Lung (tissue), 12 donors: ENCODE results near the gene ZNF23. TPM values are rescaled to one million over a fixed set of nuclear protein-coding genes. Genes with fewer than 3 reads are reported as not detected.

Experiments used
- ATAC-seq: fragments of 200-7000 bp; cut with Tn5 transposase; one replicate; pipeline ENCODE4 v1.9.1; 2020; ENCODE audit warnings: moderate number of reproducible peaks; ENCODE audit not compliant: insufficient read depth, low FRiP score
- DNase-seq, 3 donors: peaks; one replicate each; pipeline ENCODE4 v3.0.0-alpha.2; 2013 to 2017
- H3K27ac ChIP-seq, 2 donors: one replicate each; pipeline ENCODE4 v1.5.1; 2013; ENCODE audit warnings: mild to moderate bottlenecking in 2 of 2, moderate library complexity in 2 of 2, control low read depth in 1 of 2, inconsistent platforms in 1 of 2, low read depth in 1 of 2, low read length in 1 of 2
- H3K27me3 ChIP-seq, 3 donors: one replicate each; pipeline ENCODE4 v1.5.1; 2013; ENCODE audit warnings: low read length in 2 of 3; ENCODE audit not compliant: control insufficient read depth in 3 of 3, insufficient read depth in 3 of 3
- H3K36me3 ChIP-seq, 4 donors: one replicate each; pipeline ENCODE4 v1.5.1; 2013; ENCODE audit warnings: low read length in 4 of 4, mild to moderate bottlenecking in 1 of 4, moderate library complexity in 1 of 4; ENCODE audit not compliant: control insufficient read depth in 4 of 4, insufficient read depth in 4 of 4
- H3K4me1 ChIP-seq, 5 donors: one replicate each; pipeline ENCODE4 v1.5.1; 2013; ENCODE audit warnings: low read length in 5 of 5, mild to moderate bottlenecking in 2 of 5, moderate library complexity in 1 of 5; ENCODE audit not compliant: control insufficient read depth in 5 of 5, insufficient read depth in 5 of 5
- H3K4me3 ChIP-seq: one replicate; pipeline ENCODE4 v1.5.1; 2013; ENCODE audit warnings: mild to moderate bottlenecking, control low read depth, moderate library complexity
- H3K9ac ChIP-seq, 2 donors: one replicate each; pipeline ENCODE4 v1.5.1; 2013; ENCODE audit warnings: low read length in 2 of 2, control low read depth in 1 of 2; ENCODE audit not compliant: insufficient read depth in 1 of 2
- H3K9me3 ChIP-seq, 4 donors: one replicate each; pipeline ENCODE4 v1.5.1; 2013; ENCODE audit warnings: low read length in 3 of 4, mild to moderate bottlenecking in 1 of 4, moderate library complexity in 1 of 4; ENCODE audit not compliant: control insufficient read depth in 4 of 4, insufficient read depth in 3 of 4
- CTCF ChIP-seq: IDR thresholded peaks from 2 replicates; pipeline ENCODE4 v1.5.1; 2012; ENCODE audit warnings: mild to moderate bottlenecking; ENCODE audit errors: control extremely low read depth, extremely low read depth
- WGBS, 2 donors: extraction: QIAGEN DNeasy Blood & Tissue Kit; methylation state at CpG; one replicate each; pipeline ENCODE4 v1.1.7; 2013; 5-methylcytosine and 5-hydroxymethylcytosine counted together
- polyA plus RNA-seq, 2 donors: library from polyadenylated mRNA; stranded (reverse); fragments of 200-250 nt; gene quantifications; one replicate each; pipeline ENCODE4 v1.2.1, GENCODE V29; 2013
- total RNA-seq, 2 donors: library from RNA; depleted of rRNA in 1 of 2; stranded (reverse); fragments of >200 nt in 1 of 2; gene quantifications; one replicate each; pipeline ENCODE4 v1.2.1, GENCODE V29; 2014 to 2021
- donor health status: control.
- donor health status: control.
- donor health status: Bipolar disorder and iron deficiency.
- donor health status: healthy.
- donor health status: DM: yes; HTN: yes; CAD: no.

Gene ZNF23
- total and polyA plus RNA-seq, 4 donors = 4.9 to 14.5 (median 10.9) TPM

GRCh38 chr16:71480956-71481355 lies 18.9 kb upstream of the ZNF23 start:
- 94 to 96% methylated on average over 2 of the region's 2 CpGs for WGBS, 2 donors
- DNase-seq = no peak
- no peak overlapping the region for H3K9ac ChIP-seq
- ATAC-seq = no peak
- no peak overlapping the region for H3K27ac ChIP-seq
- peaks cover 0 to 5% (median 3%) of the 10 kb centered on the region in 5 donors for H3K4me1 ChIP-seq
- no peak overlapping the region for H3K4me3 ChIP-seq
- no peaks in the 10 kb centered on the region for H3K9me3 ChIP-seq
- TF ChIP-seq CTCF = no peak
- H3K27me3 ChIP-seq = no peaks in the 10 kb centered on the region
- H3K36me3 ChIP-seq = peaks cover 0 to 13% (median 6%) of the 10 kb centered on the region in 4 donors

GRCh38 chr16:71479420-71479819 lies 17.4 kb upstream of the ZNF23 start:
- WGBS, 2 donors = 65 to 80% methylated on average over 3 of the region's 3 CpGs
- TF ChIP-seq CTCF = no peak
- Histone ChIP-seq H3K9me3 (no peaks in the 10 kb centered on the region), H3K9ac (no peak overlapping the region), H3K27me3 (no peaks in the 10 kb centered on the region), H3K4me3 (no peak overlapping the region), H3K27ac (no peak overlapping the region), H3K36me3 (peaks cover 0 to 26% (median 8%) of the 10 kb centered on the region in 4 donors), H3K4me1 (peaks cover 0 to 5% (median 3%) of the 10 kb centered on the region in 5 donors)
- peak; percentile 15 to 33 (median 20) for DNase-seq
- ATAC-seq = no peak

GRCh38 chr16:71476457-71477124 lies 14.5 kb upstream of the ZNF23 start:
- Histone ChIP-seq H3K36me3 (peaks cover 0 to 26% (median 9%) of the 10 kb centered on the region in 4 donors), H3K9ac (no peak overlapping the region), H3K4me3 (no peak overlapping the region), H3K27me3 (no peaks in the 10 kb centered on the region), H3K9me3 (no peaks in the 10 kb centered on the region), H3K27ac (no peak overlapping the region), H3K4me1 (no peaks in the 10 kb centered on the region)
- DNase-seq (no peak), ATAC-seq (no peak)
- no peak for TF ChIP-seq CTCF
- WGBS, 2 donors = 90 to 93% methylated on average over 4 of the region's 4 CpGs
